ENCODE data around the gene PRDM15. TPM values are rescaled to one million over a fixed set of nuclear protein-coding genes. Genes with fewer than 3 reads are reported as not detected.

Gene PRDM15
- total RNA-seq, 1 experiment from 2014 or later: 9.9 TPM

DNA sequence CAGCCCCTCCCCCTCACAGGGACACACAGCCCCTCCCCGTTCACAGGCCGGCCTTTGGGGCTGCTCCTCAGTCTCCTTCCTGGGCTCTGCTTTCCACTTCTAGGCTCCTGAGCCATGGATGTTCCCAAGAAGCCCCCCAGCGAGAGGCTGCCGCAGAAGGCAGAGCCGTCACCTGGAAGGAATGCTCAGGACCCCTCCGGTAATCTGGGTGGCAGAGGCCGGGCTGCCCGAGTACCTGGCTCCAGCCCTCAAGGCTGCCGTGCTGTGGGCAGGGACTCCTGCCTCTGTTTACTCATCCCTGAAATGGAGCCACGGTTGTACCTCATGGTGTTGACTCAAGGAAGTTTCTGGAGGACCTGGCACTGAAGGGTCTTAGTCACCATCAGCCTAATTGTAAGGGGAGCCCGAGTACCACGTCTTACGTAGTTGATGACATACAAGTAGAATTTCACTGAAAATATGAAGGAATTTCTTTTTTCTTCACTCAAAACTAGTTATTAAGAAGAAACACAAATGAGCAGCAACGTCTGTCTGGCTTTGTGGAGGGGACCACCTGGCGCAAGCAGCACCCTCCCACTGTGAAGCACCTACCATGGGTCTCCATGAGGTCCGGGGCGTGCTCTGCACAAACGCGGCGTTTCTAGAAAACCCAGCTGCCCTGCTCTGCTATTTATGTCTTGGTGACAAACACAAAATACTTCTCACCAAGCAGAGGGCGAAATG is 33.7 kb downstream of the PRDM15 start:
- H3K23ac ChIP-seq (ENCODE audit: insufficient read length, low read depth, low read length): no peak overlapping the region
- DNase-seq: no peak
- H2BK20ac ChIP-seq (ENCODE audit: low read depth, low read length, poor library complexity, severe bottlenecking): no peak overlapping the region
- H3K56ac ChIP-seq (ENCODE audit: insufficient read length, low read depth, low read length): no peak overlapping the region
- H3K23me2 ChIP-seq (ENCODE audit: insufficient read length, low read depth, low read length, poor library complexity, severe bottlenecking): no peaks in the 10 kb centered on the region
- TF ChIP-seq, protein P1, sequence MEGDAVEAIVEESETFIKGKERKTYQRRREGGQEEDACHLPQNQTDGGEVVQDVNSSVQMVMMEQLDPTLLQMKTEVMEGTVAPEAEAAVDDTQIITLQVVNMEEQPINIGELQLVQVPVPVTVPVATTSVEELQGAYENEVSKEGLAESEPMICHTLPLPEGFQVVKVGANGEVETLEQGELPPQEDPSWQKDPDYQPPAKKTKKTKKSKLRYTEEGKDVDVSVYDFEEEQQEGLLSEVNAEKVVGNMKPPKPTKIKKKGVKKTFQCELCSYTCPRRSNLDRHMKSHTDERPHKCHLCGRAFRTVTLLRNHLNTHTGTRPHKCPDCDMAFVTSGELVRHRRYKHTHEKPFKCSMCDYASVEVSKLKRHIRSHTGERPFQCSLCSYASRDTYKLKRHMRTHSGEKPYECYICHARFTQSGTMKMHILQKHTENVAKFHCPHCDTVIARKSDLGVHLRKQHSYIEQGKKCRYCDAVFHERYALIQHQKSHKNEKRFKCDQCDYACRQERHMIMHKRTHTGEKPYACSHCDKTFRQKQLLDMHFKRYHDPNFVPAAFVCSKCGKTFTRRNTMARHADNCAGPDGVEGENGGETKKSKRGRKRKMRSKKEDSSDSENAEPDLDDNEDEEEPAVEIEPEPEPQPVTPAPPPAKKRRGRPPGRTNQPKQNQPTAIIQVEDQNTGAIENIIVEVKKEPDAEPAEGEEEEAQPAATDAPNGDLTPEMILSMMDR (conservative IDR thresholded peaks at IDR 0.05): no peak
- no peaks in the 10 kb centered on the region for H3K9me3 ChIP-seq (ENCODE audit: control insufficient read depth, low read depth, low read length)
- H2BK12ac ChIP-seq (ENCODE audit: insufficient read length, low read depth, low read length): no peak overlapping the region
- no peak overlapping the region for H3K27ac ChIP-seq (ENCODE audit: insufficient read length, low read depth, low read length)
- no peak overlapping the region for H2AK5ac ChIP-seq (ENCODE audit: insufficient read length, low read length)
- WGBS (ENCODE audit: extremely low coverage, insufficient read length, low lambda C conversion rate): no CpG with 5 or more reads among the region's 21 CpGs
- no peaks in the 10 kb centered on the region for H3K79me1 ChIP-seq (ENCODE audit: insufficient read depth, low read depth, low read length, poor library complexity, severe bottlenecking)
- H3K4ac ChIP-seq (ENCODE audit: low read depth, low read length): no peak overlapping the region
- no peak overlapping the region for H2BK5ac ChIP-seq (ENCODE audit: insufficient read length, low read length)
- no peaks in the 10 kb centered on the region for H3K27me3 Mint-ChIP-seq (ENCODE audit: low read depth)
- H3K79me2 ChIP-seq (ENCODE audit: insufficient read depth, low read length): no peaks in the 10 kb centered on the region
- no peak overlapping the region for H3K9ac ChIP-seq (ENCODE audit: extremely low read depth, insufficient read length, low read length)
- H3K36me3 Mint-ChIP-seq (ENCODE audit: insufficient read depth in 1 of 3, low read depth in 3 of 3): peaks cover 22 to 32% (median 27%) of the 10 kb centered on the region in 3 experiments
- no peaks in the 10 kb centered on the region for H4K20me1 ChIP-seq (ENCODE audit: control insufficient read depth, insufficient read depth, insufficient read length)
- no peak overlapping the region for H3T11ph ChIP-seq (ENCODE audit: low read length)
- H3K18ac ChIP-seq (ENCODE audit: insufficient read length, low read depth, low read length): no peak overlapping the region
- H3K4me2 ChIP-seq (ENCODE audit: insufficient read depth, insufficient read length, low read length): no peak overlapping the region
- H3K4me3 Mint-ChIP-seq: peak overlapping the region in 1 of 2 experiments; percentile 14; a peak in 1 of 5 replicates
- peaks cover 11 to 13% of the 10 kb centered on the region in 2 experiments for H3K9me3 Mint-ChIP-seq
- H4K8ac ChIP-seq (replicated peaks; ENCODE audit: insufficient read length, low read depth, low read length): no peak overlapping the region
- H3K14ac ChIP-seq (ENCODE audit: insufficient read depth, low read length): no peak overlapping the region; the same call in 1 of the 2 replicates
- H2AFZ ChIP-seq (ENCODE audit: low read length): no peak overlapping the region
- no peak overlapping the region for H2BK15ac ChIP-seq (ENCODE audit: low read depth, low read length)
- no peak overlapping the region for H4K5ac ChIP-seq (ENCODE audit: insufficient read length, low read depth, low read length)
- 0 out of 4 replicates have a peak, but pooled peaks cover 0 to 4% of the 10 kb centered on the region in 2 experiments for H3K4me1 Mint-ChIP-seq
- H2BK120ac ChIP-seq (ENCODE audit: low read depth, low read length, poor library complexity, severe bottlenecking): no peak overlapping the region
- H3K4me1 ChIP-seq (ENCODE audit: insufficient read depth, low read length): no peaks in the 10 kb centered on the region
- H3K27me3 ChIP-seq (ENCODE audit: insufficient read depth, low read length): no peaks in the 10 kb centered on the region
- peak overlapping the region in 1 of 3 experiments; percentile 75; a peak in 1 of 7 replicates for H3K27ac Mint-ChIP-seq
- no peak overlapping the region for H4K91ac ChIP-seq (ENCODE audit: insufficient read length, low read depth, low read length)

Measured in H9 (cell line).